GM19238 (cell line): ENCODE data around the gene LRRC27.

Experiments used
- DNase-seq: peaks from one replicate; pipeline ENCODE4 v3.0.0; 2011; ENCODE audit warnings: low spot score; ENCODE audit not compliant: insufficient read length

The LRRC27 gene

DNA sequence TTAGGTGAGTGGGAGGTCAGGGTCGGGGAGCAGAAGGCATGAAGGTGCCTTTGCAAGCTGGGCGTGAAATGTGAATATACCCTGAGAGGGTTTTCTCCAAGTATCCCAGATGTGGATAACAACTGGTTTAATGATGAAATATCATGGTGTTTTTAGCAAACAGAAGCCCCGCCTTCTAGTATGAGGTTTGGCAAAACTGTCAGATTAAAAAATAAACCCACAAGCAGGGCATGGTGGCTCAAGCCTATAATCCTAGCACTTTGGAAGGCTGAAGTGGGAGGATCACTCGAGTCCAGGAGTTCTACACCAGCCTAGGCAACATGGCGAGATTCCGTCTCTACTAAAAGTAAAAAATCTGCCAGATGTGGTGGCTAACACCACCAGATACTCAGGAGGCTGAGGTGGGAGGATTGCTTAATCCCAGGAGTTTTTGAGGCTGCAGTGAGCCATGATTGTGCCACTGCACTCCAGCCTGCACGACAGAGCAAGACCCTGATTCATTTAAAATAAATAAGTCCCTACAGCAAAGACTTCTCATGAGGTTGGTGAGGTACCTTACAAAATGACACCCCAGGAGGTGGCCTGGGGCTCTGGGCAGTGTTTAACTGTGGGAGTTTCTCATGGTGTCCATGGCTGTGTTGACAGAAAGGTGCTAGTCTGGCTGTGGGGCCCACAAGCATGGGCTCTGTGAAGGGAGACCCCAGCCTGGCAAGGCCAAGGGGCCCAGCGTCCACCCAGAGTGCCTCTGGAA is 58.4 kb downstream of the LRRC27 start:
- no peak for DNase-seq

DNA sequence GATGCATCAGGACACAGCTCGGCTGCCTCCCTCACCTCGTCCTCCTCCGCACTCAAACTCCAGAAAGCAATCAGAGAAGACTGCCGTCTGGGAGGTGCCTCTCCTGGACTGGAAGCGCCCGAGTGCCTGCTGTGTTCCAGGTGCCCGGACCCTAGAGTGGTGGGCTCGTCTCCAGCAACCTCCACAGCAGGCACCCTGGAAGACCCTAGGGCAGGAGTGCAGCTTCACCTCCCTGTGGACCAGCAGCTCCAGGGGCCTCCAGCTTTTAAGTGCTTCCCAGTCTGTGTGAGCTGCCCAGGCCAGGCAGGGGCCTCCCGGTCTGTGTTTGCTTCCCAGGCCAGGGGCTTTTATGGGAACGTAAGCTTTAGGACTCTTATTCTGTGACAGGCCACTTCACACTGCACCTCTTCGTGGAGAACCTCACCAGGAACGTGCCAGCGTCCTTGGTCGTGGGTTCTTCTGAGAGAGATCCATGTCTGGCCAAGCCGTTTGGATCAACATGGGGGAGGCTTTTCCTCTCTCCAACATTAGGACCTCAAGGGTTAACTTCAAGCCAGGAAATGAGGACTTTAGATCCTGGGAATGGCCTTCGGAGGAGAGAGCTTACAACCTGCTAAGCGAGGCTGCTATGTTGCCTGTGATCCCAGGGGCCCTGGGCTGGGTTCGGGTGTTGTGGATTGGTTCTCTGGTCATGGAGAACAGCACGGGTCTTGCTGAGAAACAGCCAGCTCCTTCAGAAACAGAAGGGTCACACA is 59.1 kb downstream of the LRRC27 start:
- no peak for DNase-seq

DNA sequence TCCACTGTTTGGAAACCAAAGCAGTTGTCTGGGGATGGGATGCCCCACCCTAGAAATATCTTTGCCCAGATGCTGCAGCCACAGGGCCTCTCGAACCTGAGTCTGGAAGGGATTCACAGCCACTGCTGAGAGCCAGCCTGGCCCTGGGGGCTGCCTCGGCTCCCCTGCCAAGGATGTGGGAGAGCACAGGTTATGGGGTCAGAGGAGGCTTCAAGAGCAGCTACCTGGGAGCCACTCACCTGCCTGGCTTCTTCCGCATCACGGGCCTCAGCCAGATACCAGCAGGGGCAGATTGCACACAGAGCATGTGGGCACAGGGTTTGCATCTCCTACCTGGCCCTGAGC is 59.7 kb downstream of the LRRC27 start:
- no peak for DNase-seq

DNA sequence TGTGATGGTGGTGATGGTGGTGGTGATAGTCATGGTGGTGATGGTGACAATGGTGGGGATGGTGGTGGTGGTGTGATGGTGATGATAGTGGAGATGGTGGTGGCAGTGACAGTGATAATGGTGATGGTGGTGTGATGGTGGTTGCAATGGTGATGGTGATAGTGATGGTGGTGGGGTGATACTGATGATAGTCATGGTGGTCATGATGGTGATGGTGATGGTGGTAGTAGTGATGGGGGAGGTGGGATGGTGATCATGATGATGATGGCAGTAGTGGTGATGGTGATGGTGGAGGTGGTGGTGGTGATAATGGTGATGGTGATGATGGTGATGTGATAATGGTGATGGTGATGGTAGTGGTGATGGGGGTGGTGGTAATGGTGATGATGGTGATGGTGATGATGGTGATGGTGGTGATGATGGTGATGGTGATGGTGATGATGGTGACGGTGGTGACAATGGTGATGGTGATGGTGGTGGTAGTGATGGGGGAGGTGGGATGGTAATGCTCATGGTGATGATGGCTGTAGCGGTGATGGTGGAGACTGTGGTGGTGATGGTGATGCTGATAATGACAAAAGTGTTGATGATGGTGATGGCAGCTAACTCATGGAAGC is 60.3 kb downstream of the LRRC27 start:
- DNase-seq, result no peak

DNA sequence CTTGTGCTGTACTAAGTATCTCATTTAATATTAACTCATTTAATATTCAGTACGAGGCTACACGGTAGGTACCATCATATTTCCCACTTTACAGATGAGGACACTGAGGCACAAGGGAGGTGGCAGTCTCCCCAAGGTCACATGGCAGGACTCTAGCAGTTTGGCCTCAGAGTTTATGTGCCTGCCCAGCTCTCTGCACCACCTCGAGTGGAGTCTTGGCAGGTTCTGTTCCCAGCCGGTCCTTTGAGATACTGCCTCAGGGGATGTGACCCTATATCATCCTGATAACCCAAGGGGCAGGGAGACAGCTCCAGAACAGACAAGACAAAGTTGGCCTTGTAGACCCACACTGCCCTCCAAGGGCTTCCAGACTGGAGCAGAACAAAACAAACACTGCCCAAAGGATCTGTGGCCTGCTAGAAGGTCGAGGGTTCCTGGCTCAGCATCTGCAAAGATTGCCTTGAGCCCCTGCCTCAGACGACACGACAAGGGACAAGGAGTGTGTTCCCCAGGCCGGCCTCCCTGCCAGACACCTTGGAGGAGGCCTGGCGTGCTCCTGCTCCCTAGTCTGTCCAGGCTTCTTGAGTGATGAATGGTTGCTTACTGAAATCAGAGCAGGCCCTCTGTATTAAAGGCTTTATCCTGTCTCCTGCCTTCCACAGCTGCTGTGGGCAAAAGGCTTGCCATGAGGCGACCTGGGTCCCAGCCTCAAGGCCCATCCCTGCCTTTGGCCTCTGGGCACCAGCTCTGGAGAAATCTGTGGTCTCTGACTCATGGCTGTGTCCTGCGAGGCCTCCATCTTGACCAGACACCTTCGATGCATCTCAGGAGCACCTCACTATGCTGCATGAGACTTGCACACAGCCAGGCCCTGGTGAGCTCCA is 61.1 kb downstream of the LRRC27 start:
- DNase-seq, result no peak

DNA sequence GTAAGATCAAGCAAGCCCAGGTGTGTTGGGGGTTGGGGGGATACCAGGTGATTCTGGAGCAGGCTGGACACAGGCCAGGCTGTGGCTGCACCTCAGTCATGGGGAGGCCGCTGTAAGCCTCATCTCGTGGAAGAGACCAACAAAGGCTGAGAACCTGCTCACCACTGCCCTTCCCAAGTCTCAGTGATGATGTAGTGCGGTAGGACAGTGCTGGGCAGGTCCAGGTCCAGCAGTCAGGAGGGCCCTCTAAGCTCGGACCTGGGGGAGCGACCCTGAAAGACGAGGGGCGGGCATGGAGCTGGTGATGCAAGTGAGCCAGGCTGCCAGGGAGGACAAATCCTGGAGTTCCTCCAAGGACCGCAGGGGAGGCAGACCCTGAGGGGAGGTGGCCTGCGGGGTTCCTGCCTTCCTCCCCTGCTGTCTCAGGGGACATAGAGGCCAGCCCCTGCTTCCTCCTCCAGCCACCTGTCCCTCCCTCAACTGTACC is 61.7 kb downstream of the LRRC27 start:
- DNase-seq, result no peak

DNA sequence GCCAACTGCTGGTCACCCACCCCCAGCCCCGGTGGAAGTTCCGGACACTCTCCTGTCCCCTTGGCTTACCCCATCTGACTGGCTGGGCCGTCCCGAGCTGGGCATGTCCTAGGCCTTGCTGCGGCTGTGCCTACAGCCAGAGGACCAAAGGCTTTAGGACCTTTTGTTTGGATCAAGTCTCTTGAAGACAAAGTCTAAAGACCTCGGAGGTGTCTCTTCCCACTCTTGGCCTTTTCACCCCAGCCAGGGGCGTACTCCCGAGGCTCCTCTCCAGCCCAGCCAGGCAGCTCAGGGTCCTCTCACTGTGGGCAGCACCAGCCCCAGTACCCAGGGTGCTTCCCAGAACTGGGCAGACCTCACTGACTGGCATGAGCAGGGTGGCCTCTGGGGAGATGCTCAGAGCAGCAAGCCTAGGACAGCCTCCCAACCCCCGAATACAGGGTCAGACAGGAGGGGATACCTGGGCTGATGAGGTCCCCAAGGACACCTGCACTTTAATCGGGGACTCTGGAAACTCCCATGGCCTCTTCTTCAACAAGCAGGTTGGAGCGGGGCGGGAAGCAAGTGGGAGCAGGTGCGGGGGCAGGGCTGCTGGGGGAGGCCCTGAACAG is 62.3 kb downstream of the LRRC27 start:
- no peak for DNase-seq

DNA sequence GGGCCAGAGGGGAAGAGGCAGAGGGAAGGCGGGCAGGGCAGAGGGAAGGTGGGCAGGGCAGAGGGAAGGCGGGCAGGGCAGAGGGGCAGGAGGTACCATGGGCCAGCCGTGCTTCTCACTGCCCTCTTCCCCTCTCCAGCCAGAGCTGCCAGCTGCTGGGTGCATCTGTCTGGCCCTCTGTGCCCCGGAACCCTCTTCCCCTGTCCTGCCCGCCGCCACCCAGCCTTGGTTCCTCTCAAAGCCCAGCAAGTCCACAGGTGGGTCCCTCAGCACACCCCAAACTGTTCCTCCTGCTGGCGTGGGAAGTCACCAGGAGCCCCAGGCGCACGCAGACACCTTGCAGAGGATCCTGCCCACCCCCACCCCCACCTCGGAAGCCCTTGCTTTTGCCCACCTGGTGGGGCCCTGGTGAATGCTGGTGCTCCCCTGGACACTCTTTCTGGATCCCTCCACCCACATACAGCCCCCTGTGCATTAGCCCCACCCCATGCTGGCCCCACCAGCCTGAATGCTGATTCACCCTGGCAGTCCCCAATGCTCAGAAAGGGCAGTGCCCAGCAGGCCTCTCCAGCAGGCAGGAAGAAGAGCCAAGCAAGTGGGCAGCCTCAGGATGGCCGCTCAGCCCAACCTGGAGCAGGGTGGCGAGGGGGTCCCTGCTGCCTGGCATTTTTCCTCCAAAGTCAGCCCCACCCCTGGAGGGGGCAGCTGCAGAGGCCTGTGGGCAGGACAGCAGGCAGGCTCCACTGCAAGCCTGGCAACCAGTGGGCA is 63.1 kb downstream of the LRRC27 start:
- no peak for DNase-seq

DNA sequence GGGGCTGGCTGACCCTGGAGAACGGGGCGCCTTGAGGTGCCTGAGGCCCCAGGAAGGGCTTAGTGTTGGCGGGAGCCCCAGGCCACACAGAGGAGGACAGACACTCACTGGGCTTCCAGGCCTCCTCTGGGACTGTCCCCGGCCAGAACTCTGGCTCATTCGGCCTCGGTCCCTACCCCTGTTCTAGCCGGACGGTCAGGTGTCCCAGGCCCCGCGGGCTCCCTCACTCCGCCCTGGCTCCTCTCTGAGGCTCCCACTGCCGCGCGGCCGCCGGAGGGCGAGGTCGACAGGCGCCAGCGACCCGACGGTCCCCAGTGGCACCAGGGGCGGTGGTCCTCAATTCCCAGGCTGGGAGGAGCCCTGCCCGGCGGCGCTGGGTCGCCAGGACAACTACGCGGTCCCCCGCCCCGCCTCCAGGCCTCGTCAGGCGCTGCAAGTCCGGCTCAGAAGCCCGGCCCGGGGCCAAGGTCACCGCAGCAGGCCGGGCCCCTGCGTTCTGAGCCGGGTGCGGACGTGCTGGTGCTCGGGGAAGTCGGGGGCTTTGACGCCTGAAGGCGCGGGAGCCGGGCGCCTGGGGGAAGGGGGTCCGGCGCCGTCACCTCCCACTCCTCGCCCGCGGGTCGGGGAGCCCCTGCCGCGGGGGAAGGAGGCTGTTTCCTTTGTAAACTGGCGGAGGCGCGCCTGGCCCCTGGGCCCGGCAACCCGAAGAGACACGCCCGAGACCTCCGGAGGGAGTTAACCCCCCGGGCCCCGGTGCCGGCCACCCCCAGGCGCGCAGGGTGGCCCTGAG is 63.9 kb downstream of the LRRC27 start:
- no peak for DNase-seq

DNA sequence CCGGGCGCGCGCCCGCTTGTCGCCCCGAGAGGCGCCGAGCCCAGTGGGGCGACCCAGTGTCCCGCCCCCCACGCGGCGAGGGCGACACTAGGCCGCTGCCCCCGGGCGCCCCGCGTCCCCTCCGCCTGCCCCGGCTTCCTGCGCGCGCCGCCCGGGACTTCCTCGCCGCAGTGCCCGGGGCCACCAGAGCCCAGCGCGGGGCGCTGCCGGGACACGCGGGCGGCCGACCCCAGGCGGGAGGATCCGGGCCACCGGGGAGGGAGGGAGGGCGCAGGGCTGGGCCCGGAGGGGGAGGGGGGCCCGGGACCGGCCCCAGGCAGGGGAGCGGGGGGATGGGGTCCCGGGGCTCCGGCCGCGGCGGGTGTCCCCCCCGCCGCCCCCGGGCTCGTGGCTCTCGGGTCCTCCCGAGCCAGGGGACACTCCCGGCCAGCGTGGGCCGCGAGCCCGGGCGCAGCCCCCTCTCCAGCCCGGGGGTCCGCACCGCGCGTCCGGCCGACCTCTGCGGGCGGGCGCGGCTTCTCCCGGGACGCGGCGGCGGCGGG is 64.6 kb downstream of the LRRC27 start:
- DNase-seq, result peak; percentile 82

DNA sequence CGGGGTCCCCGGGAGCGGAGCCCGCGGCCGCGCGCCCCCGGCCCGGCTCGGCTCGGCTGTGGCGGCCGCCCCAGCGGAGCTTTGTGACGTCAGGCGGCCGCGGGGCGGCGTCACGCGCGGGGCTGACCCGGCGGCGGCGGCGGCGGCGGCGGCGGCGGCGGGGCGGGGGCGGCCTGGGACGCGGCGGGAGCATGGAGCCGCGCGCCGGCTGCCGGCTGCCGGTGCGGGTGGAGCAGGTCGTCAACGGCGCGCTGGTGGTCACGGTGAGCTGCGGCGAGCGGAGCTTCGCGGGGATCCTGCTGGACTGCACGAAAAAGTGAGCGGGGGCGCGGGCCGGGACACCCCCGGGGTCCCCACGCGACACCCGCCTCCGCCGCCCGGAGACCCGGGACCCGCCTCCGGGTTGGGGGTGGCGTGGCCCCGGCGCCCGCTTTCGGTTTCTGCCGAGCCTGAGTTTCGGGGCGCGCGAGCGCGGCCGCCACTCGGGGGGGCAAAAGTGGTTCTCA is 65.1 kb downstream of the LRRC27 start, which contains the start of gene PWWP2B:
Gene PWWP2B (plus strand): TSS at position 165 of the 506 bp plus-strand sequence. CDS start 27 bp downstream, at position 192.
- peak; percentile 75 for DNase-seq

DNA sequence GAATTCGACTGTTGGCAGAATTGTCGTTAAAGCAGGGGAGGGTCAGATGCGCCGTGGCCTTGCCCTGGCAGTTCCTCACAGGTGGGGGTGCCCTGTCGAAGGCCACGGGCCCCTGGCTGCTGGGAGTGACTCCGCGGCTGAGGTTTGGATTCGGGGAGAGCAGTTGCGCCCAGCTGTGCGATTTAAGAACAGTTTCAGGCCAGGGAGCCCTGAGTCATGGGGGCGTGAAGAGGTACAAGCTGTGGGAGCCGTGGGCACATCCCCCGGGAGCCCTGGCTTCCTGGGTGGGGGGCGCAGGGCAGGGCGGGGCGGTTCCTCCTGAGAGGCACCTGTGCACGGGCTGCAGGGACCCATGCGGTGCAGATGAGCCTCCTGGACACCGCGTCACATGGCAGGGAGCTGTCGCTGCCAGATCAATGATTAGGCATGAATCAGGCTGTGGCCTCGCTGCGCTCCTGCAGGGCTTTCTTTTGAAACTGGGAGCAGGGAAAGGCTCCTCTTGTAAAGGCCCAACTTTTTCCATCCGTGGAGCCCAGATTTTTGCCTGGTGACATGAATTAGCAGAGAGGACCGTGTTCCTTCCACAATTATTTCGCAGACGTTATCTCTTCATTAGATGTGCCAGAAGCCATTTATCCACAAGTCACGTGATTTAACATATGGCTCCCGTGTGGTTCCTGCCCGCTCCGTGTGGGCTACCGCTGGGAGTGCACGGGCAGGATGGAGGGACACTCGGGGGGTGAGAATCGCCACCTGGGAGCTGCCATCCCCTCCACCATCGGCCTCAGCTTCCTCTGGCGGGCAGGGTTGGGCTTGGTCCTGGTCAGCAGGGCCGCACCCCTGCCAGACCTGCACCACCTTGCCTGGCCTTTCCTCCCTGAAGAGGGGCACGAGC is 65.9 kb downstream of the LRRC27 start:
- no peak for DNase-seq

DNA sequence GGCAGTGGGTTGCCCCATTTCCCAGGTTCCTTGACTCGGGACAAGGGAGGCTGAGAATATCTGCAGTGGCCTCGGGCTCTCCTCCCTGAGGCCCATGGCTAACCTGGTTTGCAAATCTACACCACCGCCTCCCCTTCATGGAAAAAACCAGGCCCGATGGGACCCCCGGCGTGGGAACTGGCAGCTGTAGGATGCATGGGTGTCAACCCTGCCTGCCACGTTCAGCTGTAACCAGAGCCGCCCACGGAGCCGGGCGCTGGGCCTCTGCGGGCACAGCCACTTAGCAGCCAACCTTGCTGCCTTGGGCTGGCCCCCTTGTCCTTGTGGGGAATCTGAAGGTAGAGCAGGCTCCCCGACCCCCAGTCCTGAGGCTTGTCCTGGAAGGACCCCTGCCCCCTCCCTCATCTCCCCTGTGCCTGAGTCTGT is 66.6 kb downstream of the LRRC27 start:
- no peak for DNase-seq

DNA sequence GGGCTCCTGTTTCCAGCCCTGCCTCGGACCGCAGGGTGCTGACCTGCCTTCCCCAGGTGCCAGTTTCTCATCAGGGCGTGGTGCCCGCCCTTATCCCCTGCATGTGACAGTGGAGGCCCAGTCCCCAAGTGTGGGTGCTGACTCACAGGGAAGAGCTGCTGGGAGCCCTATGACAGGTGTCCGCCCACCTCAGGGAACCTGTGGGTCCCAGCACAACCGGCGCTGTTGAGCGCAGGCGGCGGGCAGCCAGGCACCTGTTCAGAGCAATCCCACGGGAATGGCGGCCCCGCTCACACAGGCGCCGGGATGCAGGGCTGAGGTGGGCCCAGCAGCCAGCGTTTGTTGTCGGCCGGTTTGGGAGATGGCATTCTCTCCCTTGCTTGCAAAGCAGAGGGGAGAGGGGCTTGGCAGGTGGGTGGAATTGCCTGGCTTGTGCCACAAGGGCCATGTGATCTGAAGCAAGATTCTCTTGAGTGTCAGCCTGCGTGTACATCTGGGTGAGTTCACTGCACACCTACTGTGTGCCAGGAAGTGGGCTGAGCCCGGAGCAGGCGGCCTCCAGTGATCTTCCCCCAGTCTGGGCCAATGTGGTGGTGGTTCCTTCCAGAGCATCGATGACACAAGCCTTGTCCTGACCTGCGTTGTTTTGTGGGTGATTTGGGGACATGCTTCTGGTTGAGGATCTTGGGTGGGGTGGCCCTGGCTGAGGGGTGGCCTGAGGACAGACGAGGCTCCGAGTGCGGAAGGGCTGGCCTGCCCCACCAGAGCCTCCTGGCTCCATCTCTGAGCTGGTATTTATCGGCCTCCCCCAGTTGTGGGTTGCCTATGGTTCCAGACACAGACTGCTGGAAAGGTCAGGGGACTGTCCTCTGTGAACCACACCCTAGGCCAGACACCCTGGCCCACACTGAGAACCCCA is 67.4 kb downstream of the LRRC27 start:
- DNase-seq, result no peak

DNA sequence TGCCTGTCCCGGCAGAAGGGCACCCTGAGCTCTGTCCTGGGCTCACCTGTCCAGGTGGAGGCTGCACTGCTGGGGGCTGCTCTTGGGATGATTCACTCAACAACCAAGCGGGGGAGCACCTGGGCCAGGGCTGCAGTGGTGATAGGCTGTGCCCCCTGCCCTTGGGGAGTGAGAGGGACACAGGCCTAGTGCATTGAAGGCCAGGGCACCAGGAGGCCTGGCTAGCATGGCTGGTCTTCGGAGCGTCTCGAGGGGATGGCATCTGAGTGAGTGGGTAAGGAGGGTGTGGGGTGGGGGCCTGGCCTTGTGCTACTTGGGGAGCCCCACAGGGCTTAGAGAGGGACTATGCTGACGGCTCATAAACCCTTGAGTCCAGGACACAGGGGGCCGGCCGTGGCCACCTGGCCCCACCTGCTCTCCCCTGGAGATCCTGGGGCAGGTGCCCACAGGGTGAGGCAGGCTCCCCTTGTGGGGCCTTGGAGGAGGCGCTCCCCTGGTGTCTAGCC is 68.1 kb downstream of the LRRC27 start:
- DNase-seq, result no peak

DNA sequence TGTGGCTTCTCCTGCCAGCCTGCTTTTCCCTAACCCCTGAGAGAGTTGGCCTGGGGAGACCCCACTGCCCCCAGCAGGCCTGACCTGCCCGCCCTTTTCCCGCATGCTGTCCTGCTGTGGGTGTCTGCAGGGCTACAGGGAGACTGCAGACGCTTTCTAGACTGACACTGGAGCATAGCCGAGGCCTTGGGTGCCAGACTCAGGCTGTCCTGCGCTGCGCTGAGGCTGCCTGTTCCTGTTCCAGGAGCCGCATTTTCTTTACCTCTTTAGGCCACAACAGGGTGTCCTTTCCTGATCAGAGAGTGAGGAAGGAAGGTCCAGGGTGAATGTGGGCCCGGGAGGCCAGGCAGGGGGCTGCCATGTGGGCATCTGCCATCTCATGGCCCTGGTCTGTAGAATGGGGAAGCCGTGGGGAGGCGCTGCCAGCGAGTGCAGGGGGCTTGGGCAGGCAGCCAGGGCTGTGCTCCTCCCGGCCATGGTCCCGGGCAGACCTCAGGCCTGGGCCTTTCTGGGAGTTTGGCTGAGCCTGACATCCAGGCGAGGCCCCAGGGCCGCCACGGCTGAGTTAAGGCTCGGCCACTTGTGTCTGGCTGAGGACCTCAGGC is 68.7 kb downstream of the LRRC27 start:
- DNase-seq, result no peak
